ENCODE data around the gene ELP5.

- TF ChIP-seq CTCF (IDR thresholded peaks at IDR 0.05) (no peak), POLR2A (IDR thresholded peaks at IDR 0.05) (no peak)
These were observed 30.5 kb upstream of the ELP5 start for GRCh38 chr17:7221278-7222092.
